ENCODE data around the gene SCYL1. TPM values are rescaled to one million over a fixed set of nuclear protein-coding genes. Genes with fewer than 3 reads are reported as not detected.

SCYL1 gene
- total and polyA plus RNA-seq, 2 donors (not counting 1 experiment from before 2014, with no cell fraction given), result 76.5 to 85.5 TPM

DNA sequence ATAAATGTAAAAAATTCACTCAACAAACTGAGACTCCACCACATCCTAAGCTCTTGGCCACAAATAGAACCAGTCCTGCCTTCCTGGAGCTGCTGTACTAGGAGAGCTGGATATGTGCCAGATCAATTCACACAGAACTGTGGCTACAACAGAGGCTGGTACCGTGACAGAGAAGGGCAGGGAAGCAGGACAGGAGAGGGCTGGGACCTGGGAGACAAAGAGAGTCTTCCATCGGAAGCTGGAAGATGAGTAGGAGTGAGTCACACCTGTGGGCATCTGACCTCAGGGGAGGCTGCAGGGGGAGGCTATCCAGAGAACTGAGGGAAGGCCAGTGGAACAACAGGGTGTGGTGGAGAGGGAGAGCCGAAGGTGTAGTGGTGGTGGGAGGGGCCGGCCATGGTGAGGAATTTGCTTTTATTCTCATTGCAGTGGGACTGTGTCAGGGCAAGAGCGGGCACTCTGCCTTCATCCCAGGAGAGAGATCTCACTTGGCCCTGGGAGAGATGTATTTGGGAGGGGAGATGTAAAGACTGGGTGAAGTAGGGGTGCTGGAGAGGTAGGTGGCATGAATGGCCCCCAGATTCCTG, 35.2 kb downstream of the SCYL1 start:
- no peak for ATAC-seq (ENCODE audit: low read depth)
- CTCF ChIA-PET, result interaction anchor here (0.7 to 2.4 kb wide), 9 partner anchors 9 to 30 kb away, joined by 3 to 18 read pairs (median 5); partner anchors contain the start of gene ZNRD2
- 95% methylated on average over 5 of the region's 5 CpGs for WGBS (ENCODE audit: insufficient coverage)

More for the DNA sequence above, 35.2 kb downstream of the SCYL1 start:
- H3K27me3 ChIP-seq (replicated peaks in 1 of 4; ENCODE audit: control extremely low read depth in 1 of 4, control insufficient read depth in 3 of 4, insufficient read depth in 4 of 4, low read length in 3 of 4), result no peaks in the 10 kb centered on the region
- no peaks in the 10 kb centered on the region for H3K36me3 ChIP-seq (replicated peaks in 1 of 2; ENCODE audit: control extremely low read depth in 1 of 2, control insufficient read depth in 1 of 2, extremely low read depth in 1 of 2, insufficient read depth in 2 of 2, low read length in 1 of 2)
- intact Hi-C loops (cut with micrococcal nuclease), result no loop called here
- no peaks in the 10 kb centered on the region for H4K20me1 ChIP-seq (ENCODE audit: control insufficient read depth, insufficient read depth, low read length, poor library complexity, severe bottlenecking)
- no peaks in the 10 kb centered on the region for H3K9me3 ChIP-seq (ENCODE audit: control extremely low read depth in 1 of 3, control insufficient read depth in 2 of 3, insufficient read depth in 1 of 3, low read length in 2 of 3)
- no peak overlapping the region for H2AFZ ChIP-seq (ENCODE audit: insufficient read depth, low read depth, low read length, poor library complexity, severe bottlenecking)
- H3K27ac ChIP-seq (ENCODE audit: low read length in 2 of 2), result no peak overlapping the region
- Mint-ChIP-seq H3K4me1 (peaks cover 20% of the 10 kb centered on the region), H3K9me3 (ENCODE audit: insufficient read depth) (no peaks in the 10 kb centered on the region), H3K27ac (peak overlapping the region; percentile 63), H3K27me3 (peaks cover 3% of the 10 kb centered on the region), H3K4me3 (peak overlapping the region; percentile 13)
- POLR2A ChIA-PET, result interaction anchor here (0.7 to 1.0 kb wide), 2 partner anchors 13 kb away, joined by 5 read pairs; no protein-coding TSS in a partner anchor
- H3K4me1 ChIP-seq (ENCODE audit: control insufficient read depth in 2 of 2, insufficient read depth in 2 of 2, low read length in 2 of 2), result peaks cover 11 to 23% of the 10 kb centered on the region in 2 donors
- no peak overlapping the region for H3K4me3 ChIP-seq (ENCODE audit: control extremely low read depth in 1 of 5, extremely low read depth in 1 of 5, insufficient read depth in 1 of 5, low read depth in 2 of 5, low read length in 4 of 5)
- no peak overlapping the region for H3K9ac ChIP-seq (ENCODE audit: low read length)
- H3K79me2 ChIP-seq (ENCODE audit: control insufficient read depth, insufficient read depth, low read length), result peaks cover 63% of the 10 kb centered on the region
- H3K4me2 ChIP-seq (replicated peaks; ENCODE audit: low read depth, low read length, poor library complexity, severe bottlenecking), result no peak overlapping the region
- DNase-seq, result no peak
- TF ChIP-seq CTCF (IDR thresholded peaks at IDR 0.05) (no peak), EZH2 (IDR thresholded peaks at IDR 0.05; ENCODE audit: borderline replicate concordance, insufficient read depth, low read depth, low read length, poor library complexity, severe bottlenecking) (no peak)

Measured in B cell (primary cell).